BLaER1 (cell line): ENCODE results near the gene C10orf53.

ENCODE experiments used
- H3K27ac ChIP-seq: shearing (Covaris generic); formaldehyde crosslinking; 2 replicates; pipeline ENCODE4 v1.8.1; 2022
- H3K27me3 ChIP-seq: shearing (Covaris generic); formaldehyde crosslinking; 2 replicates; pipeline ENCODE4 v1.8.1; 2022
- H3K36me3 ChIP-seq: shearing (Covaris generic); formaldehyde crosslinking; 2 replicates; pipeline ENCODE4 v1.8.1; 2022
- H3K4me1 ChIP-seq: shearing (Covaris generic); formaldehyde crosslinking; 2 replicates; pipeline ENCODE4 v1.8.1; 2022
- H3K4me2 ChIP-seq: shearing (Covaris generic); formaldehyde crosslinking; 2 replicates; pipeline ENCODE4 v1.8.1; 2022
- H3K4me3 ChIP-seq: shearing (Covaris generic); formaldehyde crosslinking; 2 replicates; pipeline ENCODE4 v1.8.1; 2022
- H3K9ac ChIP-seq: shearing (Covaris generic); formaldehyde crosslinking; 2 replicates; pipeline ENCODE4 v1.8.1; 2022
- H3K9me3 ChIP-seq: shearing (Covaris generic); formaldehyde crosslinking; 2 replicates; pipeline ENCODE4 v1.8.1; 2022
- H4K20me1 ChIP-seq: shearing (Covaris generic); formaldehyde crosslinking; 2 replicates; pipeline ENCODE4 v1.8.1; 2022
- Cebpa-rat ChIP-seq: shearing (Covaris generic); IDR thresholded peaks from 2 replicates; pipeline ENCODE4 v1.8.1; 2022

The C10orf53 gene

GRCh38 chr10:49651917-49652316 is 27.5 kb upstream of the C10orf53 start:
- H3K27ac ChIP-seq, result peak overlapping the region; percentile 96
- peak overlapping the region; percentile 87 for H3K4me2 ChIP-seq
- H3K9ac ChIP-seq, result no peak overlapping the region
- no peak overlapping the region for H3K4me3 ChIP-seq
- no peaks in the 10 kb centered on the region for H3K36me3 ChIP-seq
- no peaks in the 10 kb centered on the region for H4K20me1 ChIP-seq
- H3K27me3 ChIP-seq, result no peaks in the 10 kb centered on the region
- H3K9me3 ChIP-seq, result peaks cover under 1% of the 10 kb centered on the region; the same call in 1 of the 2 replicates
- H3K4me1 ChIP-seq, result peaks cover 95% of the 10 kb centered on the region
- no peak for TF ChIP-seq Cebpa-rat

GRCh38 chr10:49652421-49653272 is 26.8 kb upstream of the C10orf53 start:
- no peak overlapping the region for H3K4me3 ChIP-seq
- H3K27me3 ChIP-seq, result no peaks in the 10 kb centered on the region
- H3K9ac ChIP-seq, result no peak overlapping the region
- no peaks in the 10 kb centered on the region for H3K36me3 ChIP-seq
- no peaks in the 10 kb centered on the region for H4K20me1 ChIP-seq
- peaks cover 8% of the 10 kb centered on the region; the same call in 1 of the 2 replicates for H3K9me3 ChIP-seq
- H3K4me2 ChIP-seq, result peak overlapping the region; percentile 87
- TF ChIP-seq Cebpa-rat, result no peak
- H3K27ac ChIP-seq, result peak overlapping the region; percentile 96
- peaks cover 93% of the 10 kb centered on the region for H3K4me1 ChIP-seq

- H3K27me3 ChIP-seq, result no peaks in the 10 kb centered on the region
- no peaks in the 10 kb centered on the region for H4K20me1 ChIP-seq
- peaks cover 16% of the 10 kb centered on the region for H3K9me3 ChIP-seq
- no peak for TF ChIP-seq Cebpa-rat
- H3K4me2 ChIP-seq, result peak overlapping the region; percentile 18; the same call in 1 of the 2 replicates
- H3K36me3 ChIP-seq, result no peaks in the 10 kb centered on the region
- no peak overlapping the region for H3K4me3 ChIP-seq
- peak overlapping the region; percentile 96; the same call in 1 of the 2 replicates for H3K27ac ChIP-seq
- no peak overlapping the region for H3K9ac ChIP-seq
- peaks cover 85% of the 10 kb centered on the region for H3K4me1 ChIP-seq
Observed at GRCh38 chr10:49653273-49653929, 26.1 kb upstream of the C10orf53 start.

DNA sequence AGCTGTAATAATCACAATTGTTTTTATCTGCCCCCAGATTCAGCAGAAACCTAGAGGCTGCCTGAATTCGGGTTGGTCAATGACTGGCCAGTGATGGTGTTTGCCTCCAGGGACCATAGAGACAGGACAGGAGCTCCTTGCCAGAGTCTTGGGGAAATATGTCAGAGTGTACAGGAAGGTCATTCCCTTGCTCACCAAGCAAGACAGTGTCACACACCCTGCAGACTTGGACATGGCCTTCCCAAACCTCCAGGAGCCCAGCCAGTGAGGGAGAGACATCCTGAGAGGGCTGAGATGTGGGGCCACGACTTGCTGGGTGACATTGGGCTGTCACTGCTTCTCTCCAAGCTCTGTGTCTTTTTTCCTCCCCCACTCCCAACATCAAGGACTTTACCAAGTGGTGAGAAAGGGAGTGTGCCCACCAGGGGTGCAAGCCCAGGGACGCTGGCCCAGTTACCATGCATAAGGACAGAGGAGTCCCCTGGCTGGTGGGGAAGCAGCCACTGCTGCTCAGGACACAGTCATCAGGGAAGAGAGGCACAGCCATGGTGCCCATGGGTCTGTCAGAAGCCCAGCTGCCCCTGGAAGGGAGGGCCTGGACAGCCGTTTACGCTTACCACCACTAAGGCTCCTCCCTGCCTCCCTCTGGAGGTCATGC is 25.3 kb upstream of the C10orf53 start:
- TF ChIP-seq Cebpa-rat, result no peak
- H3K27ac ChIP-seq, result peak overlapping the region; percentile 96; the same call in 1 of the 2 replicates
- no peaks in the 10 kb centered on the region for H3K27me3 ChIP-seq
- no peak overlapping the region for H3K4me2 ChIP-seq
- no peak overlapping the region for H3K4me3 ChIP-seq
- H3K4me1 ChIP-seq, result peaks cover 78% of the 10 kb centered on the region
- no peaks in the 10 kb centered on the region for H3K36me3 ChIP-seq
- H3K9ac ChIP-seq, result no peak overlapping the region
- peaks cover 23% of the 10 kb centered on the region for H3K9me3 ChIP-seq
- H4K20me1 ChIP-seq, result no peaks in the 10 kb centered on the region

GRCh38 chr10:49655099-49655498 is 24.4 kb upstream of the C10orf53 start:
- 0 out of 2 replicates have a peak overlapping the region, but pooled peaks have one; percentile 11 for H3K27ac ChIP-seq
- H4K20me1 ChIP-seq, result no peaks in the 10 kb centered on the region
- no peak for TF ChIP-seq Cebpa-rat
- H3K4me2 ChIP-seq, result no peak overlapping the region
- H3K4me3 ChIP-seq, result no peak overlapping the region
- H3K36me3 ChIP-seq, result no peaks in the 10 kb centered on the region
- H3K4me1 ChIP-seq, result peaks cover 68% of the 10 kb centered on the region
- H3K27me3 ChIP-seq, result no peaks in the 10 kb centered on the region
- peaks cover 31% of the 10 kb centered on the region for H3K9me3 ChIP-seq
- H3K9ac ChIP-seq, result no peak overlapping the region

- TF ChIP-seq Cebpa-rat, result no peak
- Histone ChIP-seq H3K27me3 (no peaks in the 10 kb centered on the region), H3K9me3 (peaks cover 32% of the 10 kb centered on the region)
Observed at GRCh38 chr10:49656845-49657493, 22.5 kb upstream of the C10orf53 start.

GRCh38 chr10:49657606-49658005 is 21.8 kb upstream of the C10orf53 start:
- H3K27me3 ChIP-seq, result no peaks in the 10 kb centered on the region
- H3K4me1 ChIP-seq, result peaks cover 43% of the 10 kb centered on the region

More at GRCh38 chr10:49656845-49657493, 22.5 kb upstream of the C10orf53 start:
- peaks cover 50% of the 10 kb centered on the region for H3K4me1 ChIP-seq
- H3K4me3 ChIP-seq, result no peak overlapping the region
- peak overlapping the region; percentile 5; the same call in 1 of the 2 replicates for H3K27ac ChIP-seq
- H3K36me3 ChIP-seq, result no peaks in the 10 kb centered on the region
- no peaks in the 10 kb centered on the region for H4K20me1 ChIP-seq
- peak overlapping the region; percentile 49 for H3K4me2 ChIP-seq
- no peak overlapping the region for H3K9ac ChIP-seq

GRCh38 chr10:49661140-49661856 is 18.2 kb upstream of the C10orf53 start:
- no peaks in the 10 kb centered on the region for H4K20me1 ChIP-seq
- no peak overlapping the region for H3K27ac ChIP-seq
- peaks cover 11% of the 10 kb centered on the region for H3K4me1 ChIP-seq
- H3K9ac ChIP-seq, result no peak overlapping the region
- TF ChIP-seq Cebpa-rat, result no peak
- peaks cover 32% of the 10 kb centered on the region for H3K9me3 ChIP-seq
- no peaks in the 10 kb centered on the region for H3K36me3 ChIP-seq
- no peaks in the 10 kb centered on the region for H3K27me3 ChIP-seq
- no peak overlapping the region for H3K4me3 ChIP-seq
- no peak overlapping the region for H3K4me2 ChIP-seq

More at GRCh38 chr10:49657606-49658005, 21.8 kb upstream of the C10orf53 start:
- Histone ChIP-seq H4K20me1 (no peaks in the 10 kb centered on the region), H3K4me2 (no peak overlapping the region), H3K27ac (no peak overlapping the region), H3K9me3 (peaks cover 32% of the 10 kb centered on the region), H3K36me3 (no peaks in the 10 kb centered on the region), H3K4me3 (no peak overlapping the region), H3K9ac (no peak overlapping the region)
- no peak for TF ChIP-seq Cebpa-rat
